ENCODE data around the gene KRTAP10-1. TPM values are rescaled to one million over a fixed set of nuclear protein-coding genes. Genes with fewer than 3 reads are reported as not detected.

KRTAP10-1 gene
- total RNA-seq, 1 donor from 2014 or later = not detected

GRCh38 chr21:44508711-44509445 lies 31.1 kb downstream of the KRTAP10-1 start:
- Mint-ChIP-seq H3K4me3 (ENCODE audit: unreplicated experiment) (no peak overlapping the region), H3K27me3 (ENCODE audit: unreplicated experiment) (peaks cover 8% of the 10 kb centered on the region), H3K9me3 (ENCODE audit: unreplicated experiment) (no peaks in the 10 kb centered on the region), H3K36me3 (ENCODE audit: low read depth, unreplicated experiment) (no peaks in the 10 kb centered on the region), H3K4me1 (ENCODE audit: unreplicated experiment) (no peaks in the 10 kb centered on the region), H3K27ac (ENCODE audit: unreplicated experiment) (no peak overlapping the region)
- TF ChIP-seq CTCF (IDR thresholded peaks at IDR 0.05; ENCODE audit: unreplicated experiment) = no peak
- DNase-seq (ENCODE audit: low spot score) = no peak

- H3K36me3 Mint-ChIP-seq (ENCODE audit: low read depth, unreplicated experiment) = no peaks in the 10 kb centered on the region
- no peaks in the 10 kb centered on the region for H3K9me3 Mint-ChIP-seq (ENCODE audit: unreplicated experiment)
- H3K27me3 Mint-ChIP-seq (ENCODE audit: unreplicated experiment) = peaks cover 8% of the 10 kb centered on the region
- DNase-seq (ENCODE audit: low spot score) = no peak
- no peaks in the 10 kb centered on the region for H3K4me1 Mint-ChIP-seq (ENCODE audit: unreplicated experiment)
- no peak overlapping the region for H3K4me3 Mint-ChIP-seq (ENCODE audit: unreplicated experiment)
- no peak overlapping the region for H3K27ac Mint-ChIP-seq (ENCODE audit: unreplicated experiment)
- TF ChIP-seq CTCF (IDR thresholded peaks at IDR 0.05; ENCODE audit: unreplicated experiment) = no peak
Observed at GRCh38 chr21:44508426-44508710, 31.6 kb downstream of the KRTAP10-1 start.

GRCh38 chr21:44507673-44508425 lies 32.1 kb downstream of the KRTAP10-1 start:
- no peak overlapping the region for H3K27ac Mint-ChIP-seq (ENCODE audit: unreplicated experiment)
- H3K36me3 Mint-ChIP-seq (ENCODE audit: low read depth, unreplicated experiment) = no peaks in the 10 kb centered on the region
- H3K4me1 Mint-ChIP-seq (ENCODE audit: unreplicated experiment) = no peaks in the 10 kb centered on the region
- DNase-seq (ENCODE audit: low spot score) = no peak
- H3K9me3 Mint-ChIP-seq (ENCODE audit: unreplicated experiment) = no peaks in the 10 kb centered on the region
- no peak overlapping the region for H3K4me3 Mint-ChIP-seq (ENCODE audit: unreplicated experiment)
- TF ChIP-seq CTCF (IDR thresholded peaks at IDR 0.05; ENCODE audit: unreplicated experiment) = no peak
- H3K27me3 Mint-ChIP-seq (ENCODE audit: unreplicated experiment) = peaks cover 8% of the 10 kb centered on the region

GRCh38 chr21:44506279-44507255 lies 33.4 kb downstream of the KRTAP10-1 start:
- Mint-ChIP-seq H3K27ac (ENCODE audit: unreplicated experiment) (no peak overlapping the region), H3K4me3 (ENCODE audit: unreplicated experiment) (no peak overlapping the region), H3K36me3 (ENCODE audit: low read depth, unreplicated experiment) (no peaks in the 10 kb centered on the region), H3K27me3 (ENCODE audit: unreplicated experiment) (peaks cover 7% of the 10 kb centered on the region), H3K4me1 (ENCODE audit: unreplicated experiment) (no peaks in the 10 kb centered on the region), H3K9me3 (ENCODE audit: unreplicated experiment) (no peaks in the 10 kb centered on the region)
- DNase-seq (ENCODE audit: low spot score) = no peak
- no peak for TF ChIP-seq CTCF (IDR thresholded peaks at IDR 0.05; ENCODE audit: unreplicated experiment)
